Endothelial cell of coronary artery (primary cell): ENCODE data around the gene MUCL1. TPM values are rescaled to one million over a fixed set of nuclear protein-coding genes. Genes with fewer than 3 reads are reported as not detected.

ENCODE experiments used
- total RNA-seq: library from RNA; depleted of rRNA; stranded (reverse); fragments of >200 nt; gene quantifications from 2 replicates; pipeline ENCODE4 v1.2.3, GENCODE V29; 2014

MUCL1 gene
- total RNA-seq: not detected in 2 replicates

GRCh38 chr12:54853933-54854538 is at the start of gene MUCL1:
Gene MUCL1, plus strand, starts transcription at chr12:54854516. Its CDS starts 67 bp downstream, at chr12:54854583.

Other genes with a start within 250 kb of the MUCL1 start
- not detected in 2 replicates for gene LACRT, start 219.6 kb upstream of the MUCL1 start, total RNA-seq
- gene DCD, start 206.2 kb upstream of the MUCL1 start, total RNA-seq: not detected in 2 replicates
- not detected in 2 replicates for gene TESPA1, start 130.2 kb downstream of the MUCL1 start, total RNA-seq
- gene NEUROD4, start 165.5 kb downstream of the MUCL1 start, total RNA-seq: not detected in 2 replicates